ENCODE data around the gene DERA.

GRCh38 chr12:16037533-16037932, 126.4 kb downstream of the DERA start:
- TF ChIP-seq ZNF280D (tag by site-specific recombination; IDR thresholded peaks at IDR 0.05): no peak
- no peak for TF ChIP-seq CTCF (tag by site-specific recombination; IDR thresholded peaks at IDR 0.05)
- TF ChIP-seq ZBTB11 (tag by site-specific recombination; conservative IDR thresholded peaks at IDR 0.05; ENCODE audit: low read depth): no peak
- no peak for TF ChIP-seq YY1 (tag by site-specific recombination; IDR thresholded peaks at IDR 0.05)
- no peak for TF ChIP-seq GLI2 (tag by site-specific recombination; IDR thresholded peaks at IDR 0.05; ENCODE audit: borderline replicate concordance, low read depth)
- no peak for TF ChIP-seq ZNF2 (tag by site-specific recombination; IDR thresholded peaks at IDR 0.05)
- no peak for TF ChIP-seq ZNF629 (tag by site-specific recombination; IDR thresholded peaks at IDR 0.05)
- no peak for TF ChIP-seq ZSCAN23 (tag by site-specific recombination; IDR thresholded peaks at IDR 0.05)
- TF ChIP-seq AEBP2 (tag by site-specific recombination; IDR thresholded peaks at IDR 0.05; ENCODE audit: borderline replicate concordance): no peak
- no peak for TF ChIP-seq ZBTB26 (tag by site-specific recombination; optimal IDR thresholded peaks at IDR 0.05)
- TF ChIP-seq REST (tag by site-specific recombination; IDR thresholded peaks at IDR 0.05): no peak
- TF ChIP-seq ZBTB21 (tag by site-specific recombination; IDR thresholded peaks at IDR 0.05): no peak
- TF ChIP-seq KLF16 (tag by site-specific recombination; IDR thresholded peaks at IDR 0.05): no peak

Measured in HEK293 (cell line).